CMK (cell line): ENCODE results near the gene EFHD2.
"Not testable (repeated sequence)": the region's sequence is repeated elsewhere in the genome, so short reads cannot be mapped to it uniquely, and the experiment has no call there.

Experiments
- DNase-seq: peaks from one replicate; pipeline ENCODE4 v3.0.0-alpha.2; 2010; ENCODE audit warnings: low read depth

EFHD2 gene

DNA sequence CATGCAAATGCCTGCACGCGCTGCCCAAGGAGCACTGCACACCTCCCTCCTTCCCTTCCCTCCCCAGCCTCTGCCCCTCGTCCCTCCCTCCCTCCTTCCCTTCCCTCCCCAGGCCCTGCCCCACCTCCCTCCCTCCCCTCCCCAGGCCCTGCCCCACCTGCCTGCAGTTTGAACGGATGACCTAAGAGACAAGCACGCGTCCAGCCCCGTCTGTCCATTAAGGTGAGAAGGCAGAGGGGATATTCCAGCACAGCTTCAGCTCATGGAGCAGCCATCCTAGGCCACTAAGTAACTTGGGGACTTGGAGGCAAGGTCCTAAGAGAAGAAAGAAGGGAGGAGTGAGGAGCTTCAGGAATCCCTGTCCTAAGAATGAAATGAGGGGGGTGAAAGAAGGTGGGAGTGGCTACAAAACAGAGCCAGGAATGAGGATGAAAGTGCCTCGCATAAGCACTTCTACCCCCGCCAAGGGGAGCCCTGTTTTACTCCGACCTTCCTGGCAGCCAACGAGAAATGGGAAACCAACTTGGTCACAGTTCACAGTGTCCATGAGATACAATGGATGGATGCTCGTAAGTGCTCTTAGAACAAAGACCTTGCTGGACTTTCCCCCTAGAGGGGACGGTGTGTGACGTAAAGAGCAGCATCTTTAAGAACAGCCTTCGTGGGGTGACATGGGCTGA is 21.3 kb upstream of the EFHD2 start:
- no peak for DNase-seq

DNA sequence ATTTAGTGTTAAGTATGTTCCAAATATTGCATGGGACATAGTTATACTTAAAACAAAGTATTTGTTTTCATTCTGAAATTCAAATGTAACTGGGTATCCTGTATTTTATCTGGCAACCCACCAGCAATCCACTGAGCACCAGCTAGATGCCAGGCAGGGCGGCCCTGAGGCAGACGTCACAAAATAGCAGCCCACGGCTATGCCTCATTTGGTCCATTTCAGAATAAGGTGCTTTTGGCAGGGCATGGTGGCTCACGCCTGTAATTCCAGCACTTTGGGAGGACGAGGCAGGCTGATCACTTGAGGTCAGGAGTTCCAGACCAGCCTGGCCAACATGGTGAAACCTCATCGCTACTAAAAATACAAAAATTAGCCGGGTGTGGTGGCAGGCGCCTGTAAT is 19.9 kb upstream of the EFHD2 start:
- not testable (repeated sequence) for DNase-seq

DNA sequence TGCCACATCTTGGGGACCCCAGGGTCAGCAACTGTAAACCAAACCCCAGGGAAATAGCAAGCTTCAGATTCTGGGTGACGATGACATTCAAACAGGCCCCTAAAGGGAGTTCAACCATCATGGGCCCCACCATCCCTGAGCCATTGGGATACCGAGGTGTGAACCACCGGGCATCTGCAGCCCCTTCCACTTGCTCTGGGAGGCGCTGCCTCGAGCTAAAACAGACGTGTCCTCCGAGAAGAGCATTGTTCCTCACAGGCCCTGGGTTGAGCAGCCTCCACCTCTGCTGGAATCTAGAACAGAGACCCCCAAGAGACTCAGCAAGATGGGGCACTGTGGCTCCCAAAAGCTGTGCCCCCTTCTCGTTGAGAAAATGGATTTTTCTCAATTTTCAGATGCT is 19.0 kb upstream of the EFHD2 start:
- DNase-seq, result no peak

DNA sequence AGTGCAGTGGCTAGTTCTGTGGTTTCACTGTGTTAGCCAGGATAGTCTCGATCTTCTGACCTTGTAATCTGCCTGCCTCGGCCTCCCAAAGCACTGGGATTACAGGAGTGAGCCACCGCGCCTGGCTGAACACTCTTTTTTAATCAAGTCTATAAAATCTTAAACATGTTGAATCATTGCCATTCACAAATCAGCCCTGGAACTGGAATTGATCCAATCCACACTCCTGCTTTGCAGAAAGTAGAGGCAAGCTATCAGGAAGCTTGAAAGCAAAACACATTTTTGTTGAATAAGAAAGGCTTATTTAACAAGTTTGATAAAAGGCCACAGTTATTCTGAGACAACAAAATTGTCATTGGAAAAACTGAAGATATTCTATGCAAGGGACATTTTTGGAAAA is 18.3 kb upstream of the EFHD2 start:
- DNase-seq, result no peak

DNA sequence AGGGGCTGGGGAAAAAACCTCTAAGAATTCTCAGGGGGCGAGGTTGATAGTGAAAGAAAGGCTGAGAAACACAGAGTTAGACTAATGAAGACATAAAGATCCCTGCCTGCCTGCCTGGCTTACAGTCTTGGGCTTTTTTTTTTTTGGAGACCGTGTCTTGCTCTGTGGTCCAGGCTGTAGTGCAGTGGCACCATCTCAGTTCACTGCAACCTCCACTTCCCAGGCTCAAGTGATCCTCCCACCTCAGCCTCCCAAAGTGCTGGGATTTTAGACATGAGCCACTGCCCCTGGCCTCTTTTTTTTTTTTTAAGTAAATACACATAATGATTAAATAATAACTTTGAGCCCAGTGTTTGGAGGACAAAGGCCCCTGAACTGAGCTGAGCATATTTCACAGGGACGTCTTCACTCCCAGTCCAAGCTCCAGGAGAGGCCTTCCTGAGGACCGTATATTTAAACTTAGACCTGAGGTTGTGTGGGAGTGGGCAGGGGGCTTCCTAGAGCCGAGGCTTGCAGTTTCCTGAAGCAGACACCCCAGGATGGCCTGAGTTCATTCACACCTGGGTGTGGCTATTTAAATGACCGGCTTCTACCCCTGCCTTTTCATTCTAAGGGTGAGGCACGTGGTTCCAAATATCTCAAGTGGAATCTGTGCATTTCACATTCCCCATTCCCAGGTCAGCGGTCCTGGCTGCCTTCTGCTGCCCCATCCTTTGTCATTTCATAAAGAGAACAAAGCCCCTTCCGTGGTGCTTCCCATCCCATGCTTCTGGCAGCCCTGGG is 16.0 kb upstream of the EFHD2 start:
- no peak for DNase-seq

DNA sequence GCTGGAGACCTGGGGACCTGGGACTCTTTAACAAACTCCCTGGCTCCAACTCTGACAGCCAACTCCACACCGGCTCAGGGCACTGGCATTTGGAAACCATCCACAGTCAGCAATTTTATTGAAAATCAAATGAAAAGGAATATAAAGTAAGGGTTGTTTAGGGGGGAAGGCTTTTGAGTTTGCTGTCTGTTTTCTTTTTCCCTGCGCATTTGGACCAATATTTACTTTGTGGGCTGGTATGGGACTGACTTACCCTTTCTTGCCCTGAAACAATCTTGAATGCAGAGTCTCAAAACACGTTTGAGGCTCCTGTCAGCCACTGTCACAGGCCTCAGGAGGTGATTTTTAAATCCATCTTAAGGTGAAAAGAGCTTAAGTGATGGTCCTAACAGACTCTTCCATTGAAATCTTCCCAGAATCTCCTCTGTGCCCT is 15.4 kb upstream of the EFHD2 start:
- no peak for DNase-seq

DNA sequence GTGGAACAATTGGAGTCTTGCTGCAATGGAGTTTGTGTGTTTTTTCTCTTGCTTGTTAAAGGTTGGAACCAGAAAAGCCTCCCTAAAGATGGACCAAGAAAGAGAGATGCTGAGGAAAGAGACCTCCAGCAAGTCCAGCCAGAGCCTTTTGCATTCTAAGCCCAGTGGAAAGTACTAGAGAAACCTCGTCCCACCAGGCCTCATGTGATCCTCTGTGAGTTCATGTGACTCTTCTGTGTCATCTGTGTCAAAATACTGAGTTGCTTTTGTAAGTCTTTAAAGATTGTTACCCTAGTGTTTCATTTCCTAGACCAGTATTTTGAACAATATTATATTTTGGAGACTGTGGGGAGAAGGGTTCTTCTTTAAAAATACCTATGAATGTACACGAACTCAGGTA is 12.5 kb upstream of the EFHD2 start:
- no peak for DNase-seq

DNA sequence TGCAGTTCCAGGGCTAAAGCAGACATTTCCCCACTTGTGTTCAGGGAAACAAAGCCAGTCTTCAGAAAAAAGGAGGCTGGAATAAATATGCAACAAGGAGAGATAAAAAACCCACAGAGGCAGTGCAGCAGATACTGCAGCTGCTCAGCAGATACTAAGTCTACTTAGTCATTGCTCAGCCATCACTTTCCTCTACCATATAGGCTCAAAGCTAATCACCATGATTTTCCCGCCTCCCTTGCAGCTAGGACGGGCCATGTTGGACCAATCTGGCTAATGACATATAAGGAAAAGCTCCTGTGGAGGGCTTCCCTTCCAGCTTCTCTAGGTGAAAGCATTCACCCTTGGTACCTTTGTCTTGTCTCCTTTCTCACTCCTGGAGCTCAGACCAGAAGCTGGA is 10.0 kb upstream of the EFHD2 start:
- no peak for DNase-seq

DNA sequence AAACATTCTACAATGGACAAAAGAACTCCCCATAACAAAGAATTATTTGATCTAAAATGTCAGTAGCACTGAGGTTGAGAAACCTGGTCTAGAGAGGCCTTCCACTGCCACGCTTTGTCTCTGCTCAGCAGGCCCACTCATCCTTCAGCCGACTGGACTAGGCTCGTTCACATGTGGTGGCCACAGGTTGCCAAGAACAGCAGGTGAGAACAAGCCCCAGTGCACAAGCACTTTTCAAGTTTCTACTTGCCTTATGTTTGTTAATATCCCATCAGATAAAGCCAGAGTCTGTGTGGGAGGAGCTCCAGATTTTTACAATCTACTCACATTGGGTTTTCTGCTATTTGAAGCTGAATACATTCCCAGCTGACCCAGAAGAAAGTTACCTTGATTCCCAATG is 9.1 kb upstream of the EFHD2 start:
- no peak for DNase-seq

DNA sequence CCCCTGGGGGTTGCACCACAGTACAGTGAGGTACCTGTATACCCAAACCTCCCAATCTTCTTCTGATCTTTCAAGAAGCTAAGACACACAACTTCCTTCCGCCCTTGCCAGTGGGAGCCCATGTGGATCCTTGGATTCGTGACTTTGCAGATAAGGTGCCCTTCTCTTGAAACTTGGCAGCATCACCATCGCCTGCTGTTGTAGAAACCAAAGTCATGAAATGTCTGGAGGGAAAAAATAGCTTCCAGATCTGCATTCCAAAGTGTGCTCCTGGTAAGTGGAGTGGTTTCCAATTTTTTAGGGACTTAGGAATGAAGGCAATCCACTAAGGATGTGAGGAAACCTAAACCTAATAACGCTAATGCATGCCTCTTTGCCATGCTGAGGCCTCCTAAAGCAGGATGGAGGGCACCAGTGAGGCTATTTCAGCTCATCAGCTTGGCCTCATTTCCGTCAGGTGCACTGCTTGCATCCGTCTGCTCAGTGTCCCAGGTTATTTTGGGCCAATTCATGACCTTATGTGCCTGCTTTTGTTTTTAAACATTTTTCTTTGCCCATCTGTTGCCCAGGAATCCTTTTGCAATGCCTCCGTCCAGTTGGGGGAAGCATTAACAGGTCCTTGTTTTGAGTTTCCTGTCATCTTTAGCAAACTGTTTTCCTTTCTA is 8.2 kb upstream of the EFHD2 start:
- no peak for DNase-seq

DNA sequence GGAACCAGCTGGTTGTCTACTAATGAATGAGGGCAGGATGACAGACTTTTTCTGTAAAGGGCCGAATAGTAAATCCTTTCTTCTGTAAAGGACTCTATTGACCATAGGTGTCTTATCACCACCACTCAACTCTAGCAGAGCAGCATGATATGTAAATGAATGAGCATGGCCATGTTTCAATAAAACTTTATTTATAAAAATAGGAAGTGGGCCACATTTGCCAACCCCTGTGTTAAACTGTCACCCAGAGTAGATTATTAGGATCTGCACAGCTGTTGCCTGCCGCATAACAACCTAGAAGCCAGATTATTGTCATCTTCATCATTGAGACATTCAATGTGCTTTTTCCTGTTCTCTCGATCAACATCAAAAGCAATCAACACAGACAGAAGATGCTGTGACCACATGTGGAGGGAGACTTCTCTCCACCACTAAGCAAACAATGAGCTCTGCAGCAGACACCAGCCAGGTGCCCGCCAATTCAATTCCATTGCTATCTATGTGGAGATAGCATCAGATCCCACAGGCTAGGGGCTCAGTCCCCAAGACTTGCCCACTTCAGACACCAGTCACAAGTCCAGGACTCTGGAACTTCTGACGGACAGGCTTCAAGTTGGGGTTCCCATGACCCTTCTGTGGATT is 6.8 kb upstream of the EFHD2 start:
- no peak for DNase-seq

DNA sequence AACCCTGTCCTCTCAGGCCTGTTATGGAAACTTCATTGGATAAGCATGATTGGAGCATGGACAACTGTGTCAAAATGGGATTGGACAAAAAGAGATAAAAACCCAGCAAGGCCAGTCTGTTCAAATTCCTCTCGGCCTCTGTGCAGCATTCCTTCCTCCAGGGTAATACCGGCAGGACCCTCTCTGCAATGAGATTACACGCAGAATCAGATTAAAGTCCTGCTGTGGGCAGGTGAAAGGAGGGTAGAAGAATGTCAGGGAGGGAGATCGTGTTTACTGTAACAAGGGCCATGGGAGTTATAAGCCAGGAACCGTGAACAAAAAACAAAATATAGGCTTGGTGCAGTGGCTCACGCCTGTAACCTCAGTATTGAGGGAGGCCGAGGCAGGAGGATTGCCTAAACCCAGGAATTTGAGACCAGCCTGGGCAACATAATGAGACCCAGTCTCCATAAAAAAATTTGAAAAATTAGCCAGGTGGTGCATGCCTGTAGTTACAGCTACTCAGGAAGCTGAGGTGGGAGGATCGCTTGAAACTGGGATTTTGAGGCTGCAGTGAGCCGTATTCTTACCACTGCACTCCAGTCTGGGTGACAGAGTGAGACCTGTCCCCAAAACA is 5.6 kb upstream of the EFHD2 start:
- DNase-seq, result no peak

DNA sequence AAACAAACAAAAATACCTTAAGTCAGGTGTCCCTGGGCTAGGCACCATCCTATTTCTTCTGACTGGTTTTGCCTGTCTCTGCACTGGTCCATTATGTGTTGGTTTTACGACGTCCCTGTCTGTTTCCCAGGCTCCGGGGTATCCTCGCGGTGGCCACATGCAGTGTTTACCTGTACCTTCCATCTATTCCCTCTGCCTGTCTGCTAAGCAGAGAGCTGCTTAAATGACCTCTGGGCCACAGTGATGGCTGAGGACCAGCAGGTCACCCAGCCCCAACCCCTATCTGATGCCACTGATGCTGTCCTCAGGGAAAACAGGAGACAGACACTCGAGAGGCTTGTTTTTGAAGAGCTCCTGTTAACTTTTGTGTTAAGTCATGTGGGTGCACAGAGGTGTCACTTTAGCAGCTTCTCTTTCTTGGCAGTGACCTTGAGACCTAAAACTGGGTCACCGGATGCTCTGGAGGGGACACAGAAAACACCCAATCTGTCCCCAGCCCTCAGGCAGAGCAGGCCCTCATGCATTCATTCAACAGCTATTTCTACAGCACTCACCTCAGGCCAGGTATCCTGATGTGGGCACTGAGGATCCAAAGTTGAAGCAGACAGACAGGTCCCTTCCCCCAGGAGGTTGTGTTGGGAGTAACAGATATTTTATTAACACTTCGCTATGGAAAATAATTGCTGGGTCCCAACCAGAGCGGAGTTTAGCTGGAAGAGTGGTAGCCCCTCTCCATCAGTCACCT is 4.4 kb upstream of the EFHD2 start:
- DNase-seq, result no peak

DNA sequence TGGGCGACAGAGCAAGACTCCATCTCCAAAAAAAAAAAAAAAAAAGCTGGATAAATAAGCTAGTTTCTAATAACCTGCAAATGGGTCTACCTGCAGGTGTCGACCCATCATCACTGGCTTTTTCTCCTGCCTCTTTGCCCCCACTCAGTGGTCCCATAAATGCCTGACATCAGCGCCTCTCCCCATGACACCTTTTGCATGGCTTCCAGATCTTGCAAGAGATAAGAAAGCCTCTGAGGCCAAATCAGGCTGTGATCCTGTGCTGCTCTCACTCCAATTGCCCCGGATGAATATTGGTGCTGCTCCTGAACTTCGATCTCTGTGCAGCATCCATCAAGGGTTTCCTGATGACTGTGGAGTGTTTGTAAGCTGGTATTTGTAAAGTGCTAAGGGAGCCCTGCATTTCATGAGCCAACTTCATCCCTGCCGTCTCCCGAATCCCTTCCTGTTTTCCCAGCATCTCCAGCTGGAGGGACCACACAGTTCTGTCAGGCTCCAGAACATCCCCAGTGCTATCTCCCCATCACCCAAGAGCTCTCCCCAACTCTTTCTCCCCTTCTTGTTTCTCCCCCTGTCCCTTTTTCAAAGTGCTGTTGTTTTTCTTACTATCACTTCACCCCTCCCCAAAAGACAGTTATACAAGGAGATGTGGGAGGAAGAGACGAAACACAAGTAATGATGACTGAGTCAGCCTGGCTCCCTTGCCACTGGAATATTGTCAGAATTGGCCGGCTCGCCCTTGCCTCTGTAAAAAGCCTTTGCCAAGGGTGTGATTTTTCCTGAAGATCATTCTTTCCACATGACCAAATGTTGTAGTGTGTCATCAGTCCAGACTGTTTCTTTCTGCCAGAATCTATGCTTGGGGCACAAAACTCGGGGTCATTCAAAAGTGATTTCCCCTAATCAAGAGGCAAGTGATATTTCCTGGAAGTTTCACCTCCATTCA is 2.8 kb upstream of the EFHD2 start:
- DNase-seq, result no peak

DNA sequence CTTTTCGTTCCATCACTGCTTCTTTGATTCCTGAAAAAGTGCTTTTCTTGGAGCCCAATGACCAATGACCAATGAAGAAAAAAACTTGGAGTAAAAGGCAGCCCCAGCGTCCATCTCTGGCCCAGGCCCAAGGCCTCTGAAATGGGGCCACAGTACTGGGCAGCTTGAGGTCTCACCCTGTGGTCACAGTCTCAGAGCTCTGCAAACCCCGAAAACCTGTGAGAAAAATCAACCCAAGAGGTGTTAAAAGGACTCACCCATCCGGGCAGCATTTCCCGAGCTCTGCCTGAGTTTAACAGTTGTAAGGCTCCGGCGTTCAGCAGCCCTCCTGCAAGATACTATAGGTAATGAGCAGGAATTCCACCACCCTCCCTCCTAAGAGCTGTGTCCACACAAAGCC is 2.1 kb upstream of the EFHD2 start:
- DNase-seq, result no peak

DNA sequence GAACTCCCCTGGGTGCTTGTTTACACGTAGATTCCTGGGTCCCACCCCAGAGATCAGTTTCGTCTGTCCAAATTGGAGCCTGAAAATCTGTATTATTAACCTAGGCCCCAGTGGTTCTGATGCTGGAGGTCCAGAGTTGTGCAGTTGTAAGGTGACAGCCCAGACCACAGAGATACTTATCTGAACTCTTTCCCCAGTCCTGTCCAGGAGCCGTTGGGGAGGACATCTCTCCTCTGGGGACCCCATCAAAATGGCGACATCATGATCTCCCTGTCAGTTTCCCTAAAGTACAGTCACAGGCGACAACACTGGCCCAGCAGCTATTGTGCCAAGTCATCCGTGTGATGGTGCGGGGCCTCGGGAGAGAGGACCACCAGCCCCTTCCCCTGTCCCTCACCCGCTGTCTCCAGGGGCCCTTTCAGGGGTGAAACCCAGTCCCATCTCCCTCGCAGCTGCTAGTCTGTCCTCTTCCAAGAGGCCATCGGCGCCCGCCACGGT is 749 bp upstream of the EFHD2 start:
- no peak for DNase-seq

DNA sequence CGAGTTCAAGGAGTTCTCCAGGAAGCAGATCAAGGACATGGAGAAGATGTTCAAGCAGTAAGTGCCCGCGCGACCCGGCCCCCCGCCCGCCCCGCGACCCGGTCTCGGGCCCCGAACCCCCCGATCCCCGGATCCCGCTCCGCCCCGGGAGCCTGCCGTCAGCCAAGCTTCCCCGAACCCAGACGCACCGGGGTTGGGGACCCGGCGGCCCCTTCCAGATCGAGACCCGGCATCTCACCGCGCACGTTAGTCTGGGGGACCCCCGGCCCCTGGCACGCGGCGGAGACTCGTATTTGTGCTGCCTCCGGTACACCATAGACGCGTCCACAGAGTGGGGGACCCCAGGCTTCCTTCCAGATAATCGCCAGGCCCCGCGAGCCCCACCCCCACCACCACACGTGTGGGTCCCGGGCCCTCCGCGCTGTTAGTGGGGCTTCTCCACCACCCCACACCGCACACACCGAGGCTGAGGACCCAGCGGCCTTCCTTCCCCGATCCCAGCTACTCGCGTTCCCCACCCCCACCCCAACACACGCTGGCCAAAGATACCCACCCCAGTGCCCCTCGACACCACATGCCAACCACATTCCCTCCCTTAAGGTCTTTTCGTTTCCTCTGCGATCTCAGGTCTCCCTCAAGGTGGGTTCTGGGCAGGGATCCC is 665 bp downstream of the EFHD2 start:
- no peak for DNase-seq

DNA sequence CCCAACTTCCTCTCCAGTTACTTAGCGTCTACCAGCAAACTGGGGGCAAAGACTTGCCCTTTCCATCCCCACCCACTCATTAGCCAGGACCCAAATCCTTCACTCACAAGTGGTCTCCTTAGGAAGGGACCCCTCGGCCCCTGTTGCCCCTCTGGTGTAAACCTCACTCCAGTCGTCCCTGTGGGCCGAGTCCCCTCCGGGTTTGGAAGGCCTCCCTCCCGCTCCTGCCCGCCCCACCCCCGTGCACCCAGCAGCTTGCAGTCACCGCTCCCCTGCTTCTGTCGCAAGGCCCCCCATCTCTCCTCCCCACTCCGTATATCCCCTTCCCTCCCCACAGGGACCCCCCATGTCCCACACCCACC is 1.2 kb downstream of the EFHD2 start:
- DNase-seq, result no peak

DNA sequence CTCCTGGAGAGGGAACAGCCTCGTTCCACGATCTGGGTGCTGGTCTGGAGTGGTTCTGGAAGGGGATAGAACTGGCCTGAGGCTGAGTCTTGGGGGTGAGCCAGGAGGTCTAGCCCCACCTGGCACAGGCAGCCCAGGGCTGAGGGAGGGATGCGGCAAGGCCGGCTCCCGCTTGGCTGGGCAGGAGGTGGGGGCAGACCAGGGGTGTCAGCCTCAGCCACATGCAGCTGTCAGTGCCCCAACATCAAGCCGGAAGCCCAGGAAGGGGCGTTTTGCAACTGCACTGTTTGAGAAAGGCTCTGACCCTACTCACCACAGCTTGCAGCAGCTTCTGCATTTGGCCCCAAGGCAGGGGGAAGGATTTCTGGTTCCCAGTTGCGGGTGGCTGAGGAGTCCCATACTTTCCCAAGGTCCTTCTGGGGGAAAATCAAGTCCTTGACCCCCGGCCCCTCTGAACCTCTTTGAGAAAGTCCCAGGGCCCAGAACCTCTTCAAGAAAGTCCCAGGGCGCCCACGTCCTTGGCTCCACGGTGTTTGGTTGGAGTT is 2.0 kb downstream of the EFHD2 start:
- no peak for DNase-seq
